Esophagus muscularis mucosa (tissue), 3 donors: ENCODE measurements around the gene IP6K3.

Experiments
- POLR2A ChIP-seq: fragments of 450-650 bp; IDR thresholded peaks from one replicate; pipeline ENCODE4 v1.6.1; 2017; ENCODE audit warnings: antibody characterized with exemption, moderate library complexity, mild to moderate bottlenecking, low read depth
- POLR2AphosphoS5 ChIP-seq, 2 donors: sonication (generic); formaldehyde crosslinking; IDR thresholded peaks; one replicate each; pipeline ENCODE4 v1.6.1; 2017; ENCODE audit warnings: antibody characterized with exemption in 2 of 2
- TF ChIP-seq, protein P1 (sequence below), 3 experiments: fragments of 200-600 bp in 2 of 3; fragments of 450-650 bp in 1 of 3; sonication (generic) in 2 of 3; IDR thresholded peaks; one replicate each; pipeline ENCODE4 v1.5.1; 2017 to 2019; ENCODE audit warnings: antibody characterized with exemption in 3 of 3, mild to moderate bottlenecking in 2 of 3, moderate library complexity in 1 of 3

DNA sequence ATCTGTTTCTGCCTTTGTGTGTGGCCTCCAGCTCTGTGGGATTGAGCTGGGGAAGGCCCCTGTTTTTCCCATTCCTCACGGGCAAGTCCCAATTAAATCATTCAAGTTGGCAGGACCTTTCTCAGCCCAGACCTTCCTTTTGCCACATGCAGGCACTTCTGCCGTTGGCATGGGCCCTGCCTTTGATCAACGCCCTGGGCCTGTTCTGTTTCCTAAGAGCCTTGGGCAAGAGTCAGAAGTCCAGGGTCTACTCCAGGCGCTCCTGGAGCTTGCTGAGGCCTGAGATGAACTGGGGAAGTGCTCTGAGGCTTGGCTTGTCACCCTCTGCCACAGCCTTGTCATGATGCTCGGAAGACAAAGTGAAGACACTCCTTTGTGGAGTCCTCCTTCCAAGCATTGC is 7.1 kb downstream of the IP6K3 start:
- no peak for TF ChIP-seq POLR2AphosphoS5 (IDR thresholded peaks at IDR 0.05)
- no peak for TF ChIP-seq POLR2A
- TF ChIP-seq, protein P1, sequence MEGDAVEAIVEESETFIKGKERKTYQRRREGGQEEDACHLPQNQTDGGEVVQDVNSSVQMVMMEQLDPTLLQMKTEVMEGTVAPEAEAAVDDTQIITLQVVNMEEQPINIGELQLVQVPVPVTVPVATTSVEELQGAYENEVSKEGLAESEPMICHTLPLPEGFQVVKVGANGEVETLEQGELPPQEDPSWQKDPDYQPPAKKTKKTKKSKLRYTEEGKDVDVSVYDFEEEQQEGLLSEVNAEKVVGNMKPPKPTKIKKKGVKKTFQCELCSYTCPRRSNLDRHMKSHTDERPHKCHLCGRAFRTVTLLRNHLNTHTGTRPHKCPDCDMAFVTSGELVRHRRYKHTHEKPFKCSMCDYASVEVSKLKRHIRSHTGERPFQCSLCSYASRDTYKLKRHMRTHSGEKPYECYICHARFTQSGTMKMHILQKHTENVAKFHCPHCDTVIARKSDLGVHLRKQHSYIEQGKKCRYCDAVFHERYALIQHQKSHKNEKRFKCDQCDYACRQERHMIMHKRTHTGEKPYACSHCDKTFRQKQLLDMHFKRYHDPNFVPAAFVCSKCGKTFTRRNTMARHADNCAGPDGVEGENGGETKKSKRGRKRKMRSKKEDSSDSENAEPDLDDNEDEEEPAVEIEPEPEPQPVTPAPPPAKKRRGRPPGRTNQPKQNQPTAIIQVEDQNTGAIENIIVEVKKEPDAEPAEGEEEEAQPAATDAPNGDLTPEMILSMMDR (IDR thresholded peaks at IDR 0.05), result no peak
